GM21723 (cell line): ENCODE data around the gene CIAO2A.
"Not testable (repeated sequence)": the region's sequence is repeated elsewhere in the genome, so short reads cannot be mapped to it uniquely, and the experiment has no call there.

Source experiments
- ATAC-seq: cut with Tn5 transposase; IDR thresholded peaks from one replicate; pipeline ENCODE4 v1.9.1; 2021; ENCODE audit warnings: mild to moderate bottlenecking, moderate library complexity; ENCODE audit not compliant: unreplicated experiment

Gene CIAO2A

DNA sequence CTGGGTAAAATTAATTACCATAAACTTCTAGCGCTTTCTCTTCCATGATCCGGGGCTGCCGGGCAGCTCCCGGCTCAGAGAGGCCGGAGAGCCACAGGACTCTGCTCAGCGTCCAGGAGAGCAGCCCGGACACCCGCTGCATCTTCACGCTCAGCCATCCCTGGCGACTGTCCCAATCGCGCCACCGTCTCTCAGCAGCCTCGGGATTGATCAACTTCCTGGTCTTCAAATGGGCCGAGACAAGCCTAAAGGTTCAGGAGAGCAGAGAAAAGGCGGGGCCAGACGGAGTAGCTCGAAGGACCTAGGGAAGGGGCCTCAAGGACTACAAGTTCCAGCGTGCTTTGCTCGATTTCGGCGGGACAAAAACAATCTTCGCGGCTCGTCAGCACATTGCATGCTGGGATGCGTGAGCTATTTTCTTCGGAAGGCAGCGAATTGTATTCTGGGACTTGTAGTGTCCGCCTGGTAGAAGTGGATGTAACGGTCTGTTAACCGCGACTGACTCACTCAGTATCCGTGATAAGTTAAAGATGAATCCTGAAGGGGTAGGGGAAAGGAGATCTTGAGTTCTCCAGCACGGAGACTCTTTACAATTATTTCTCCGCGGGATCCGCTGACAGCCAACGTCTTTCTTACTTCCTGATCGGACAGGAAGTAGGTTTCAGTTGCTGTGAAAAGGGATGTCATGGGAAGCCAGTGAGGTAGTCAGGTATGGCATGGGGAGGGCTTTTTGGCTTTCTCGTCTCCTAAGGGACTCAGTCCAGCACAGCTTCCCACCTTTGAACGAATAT lies at the start of gene CIAO2A:
TSS of gene CIAO2A (minus strand) at position 212 of the 791 bp plus-strand sequence. CDS start at position 142, 70 bp downstream.
- ATAC-seq, result peak; percentile 68

GRCh38 chr15:64143276-64143675 lies 49.6 kb upstream of the CIAO2A start:
- ATAC-seq, result no peak

- no peak for ATAC-seq
Observed at GRCh38 chr15:64141798-64142512, 48.3 kb upstream of the CIAO2A start.

DNA sequence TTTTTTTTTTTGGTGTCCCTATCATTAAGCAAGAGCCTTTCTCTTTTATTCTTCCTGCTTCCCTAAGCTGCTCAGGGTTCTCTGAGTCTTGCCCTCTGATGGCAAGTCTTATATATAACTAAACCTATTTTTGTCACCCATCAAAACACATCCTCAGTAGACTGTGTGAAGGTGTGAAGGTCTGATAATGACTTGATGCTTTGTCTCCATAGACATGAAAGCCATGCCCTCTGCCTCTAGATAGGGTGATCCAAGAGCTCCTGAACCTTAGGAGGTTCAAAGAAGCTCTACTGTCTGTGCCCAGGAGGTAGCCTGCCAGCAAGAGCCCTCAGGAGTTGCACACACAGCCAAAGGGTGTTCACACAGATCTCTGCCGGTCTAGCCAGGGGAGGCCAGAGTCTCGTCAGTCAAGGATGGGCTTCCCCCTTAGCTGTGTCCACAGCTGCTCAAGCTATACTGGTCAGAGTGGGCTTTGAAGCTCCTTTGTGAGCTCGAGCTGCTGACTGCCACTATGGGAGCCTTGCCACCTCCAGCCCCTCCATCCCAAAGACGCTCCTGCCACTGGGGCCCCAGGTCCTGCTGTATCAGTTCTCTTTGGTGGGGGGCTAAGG lies 44.8 kb upstream of the CIAO2A start:
- no peak for ATAC-seq

DNA sequence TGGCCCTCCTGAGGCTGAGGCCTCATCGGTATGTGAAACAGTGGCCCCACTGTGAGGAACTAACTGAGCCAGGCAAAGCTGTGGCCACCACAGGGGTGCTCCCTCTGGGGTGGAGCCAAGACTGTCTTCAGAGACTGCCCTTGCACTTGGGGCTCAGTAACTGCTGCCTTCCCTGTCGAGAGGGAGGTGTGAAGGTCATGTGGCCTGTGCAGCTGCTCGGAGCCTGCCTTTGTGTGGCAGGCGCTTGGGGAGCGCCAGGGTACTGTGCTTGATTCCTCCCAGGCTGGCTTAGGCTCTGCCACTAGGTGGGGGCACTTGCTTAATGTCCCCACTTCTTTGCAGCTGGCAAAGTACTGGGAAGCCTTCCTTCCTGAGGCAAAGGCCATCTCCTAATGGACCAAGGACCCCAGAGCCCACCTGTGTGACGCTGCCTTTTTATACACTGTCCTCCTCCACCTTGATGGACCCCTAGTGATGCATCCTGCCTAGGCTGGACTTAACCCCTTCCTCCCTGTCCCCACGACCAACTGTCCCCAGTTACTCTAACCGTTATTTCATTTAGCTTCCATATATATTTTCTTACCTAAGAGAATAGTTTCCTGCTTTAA lies 43.7 kb upstream of the CIAO2A start:
- ATAC-seq, result no peak

GRCh38 chr15:64136347-64136746 lies 42.7 kb upstream of the CIAO2A start:
- no peak for ATAC-seq

GRCh38 chr15:64134345-64134829 lies 40.7 kb upstream of the CIAO2A start:
- ATAC-seq, result no peak

DNA sequence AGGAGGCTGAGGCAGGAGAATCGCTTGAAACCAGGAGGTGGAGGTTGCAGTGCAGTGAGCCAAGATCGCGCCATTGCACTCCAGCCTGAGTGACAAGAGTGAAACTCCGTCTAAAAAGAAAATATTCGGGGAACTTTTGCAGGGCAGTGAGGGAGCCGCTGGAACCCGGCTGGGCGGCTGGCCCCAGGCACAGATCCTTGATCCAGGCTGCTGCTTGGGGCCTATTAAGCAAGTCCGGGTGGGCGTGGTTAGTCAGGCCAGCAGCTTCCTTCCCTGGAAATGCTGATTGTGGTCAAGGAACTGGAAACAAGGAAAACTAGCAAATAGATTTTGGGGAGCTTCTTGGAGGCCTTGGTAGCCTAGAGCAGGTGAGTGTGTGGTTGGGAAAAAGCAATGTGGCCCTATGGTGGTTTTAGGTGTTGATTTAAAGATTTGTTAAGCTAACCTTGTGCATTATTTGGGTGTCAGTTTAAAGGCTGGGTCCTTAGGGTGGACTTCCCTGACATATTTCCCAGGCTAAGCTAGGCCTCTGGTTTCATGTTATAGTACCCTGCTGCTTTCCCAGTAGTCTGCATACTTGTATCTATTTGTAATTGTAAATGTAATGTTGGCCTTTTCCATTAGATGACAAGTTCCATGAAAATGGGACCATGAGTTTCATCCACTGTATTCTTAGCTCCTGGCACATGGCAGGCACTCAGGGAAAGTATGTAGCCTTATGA lies 40.1 kb upstream of the CIAO2A start:
- no peak for ATAC-seq

- ATAC-seq, result no peak
Observed at GRCh38 chr15:64132217-64132616, 38.6 kb upstream of the CIAO2A start.

DNA sequence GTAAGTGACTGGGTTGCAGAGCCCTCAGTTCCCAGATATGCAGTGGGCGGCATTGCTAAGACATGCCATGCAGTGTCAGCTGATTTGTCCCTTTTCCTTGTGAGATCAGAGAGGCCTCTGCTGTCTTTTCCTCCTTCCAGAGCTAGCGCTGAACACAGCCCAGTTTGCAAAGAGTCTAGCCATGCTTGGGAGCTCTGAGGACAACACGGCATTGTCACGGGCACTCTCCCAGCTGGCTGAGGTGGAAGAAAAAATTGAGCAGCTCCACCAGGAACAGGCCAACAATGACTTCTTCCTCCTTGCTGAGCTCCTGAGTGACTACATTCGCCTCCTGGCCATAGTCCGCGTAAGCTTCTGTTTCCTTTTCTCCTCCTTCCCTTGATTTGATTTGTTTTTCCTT lies 37.9 kb upstream of the CIAO2A start:
- no peak for ATAC-seq

DNA sequence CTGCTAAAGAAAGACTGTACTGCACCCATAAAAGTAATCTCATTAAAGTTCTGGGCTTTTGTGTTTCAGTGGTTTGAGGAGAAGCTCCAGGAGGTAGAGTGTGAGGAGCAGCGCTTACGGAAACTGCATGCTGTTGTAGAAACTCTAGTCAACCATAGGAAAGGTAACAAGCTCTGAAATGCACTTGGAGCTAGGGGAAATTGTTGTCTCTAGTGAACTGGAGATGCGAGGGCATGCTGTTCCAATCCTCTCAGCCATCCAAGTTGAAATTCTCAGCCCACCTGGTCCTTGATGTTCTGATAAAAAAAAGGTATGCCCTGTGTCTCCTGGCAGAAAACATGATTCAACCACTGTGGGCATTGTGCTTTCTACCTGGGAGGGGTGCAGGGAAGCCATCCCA lies 36.5 kb upstream of the CIAO2A start:
- no peak for ATAC-seq

GRCh38 chr15:64127521-64128270 lies 34.1 kb upstream of the CIAO2A start:
- no peak for ATAC-seq

DNA sequence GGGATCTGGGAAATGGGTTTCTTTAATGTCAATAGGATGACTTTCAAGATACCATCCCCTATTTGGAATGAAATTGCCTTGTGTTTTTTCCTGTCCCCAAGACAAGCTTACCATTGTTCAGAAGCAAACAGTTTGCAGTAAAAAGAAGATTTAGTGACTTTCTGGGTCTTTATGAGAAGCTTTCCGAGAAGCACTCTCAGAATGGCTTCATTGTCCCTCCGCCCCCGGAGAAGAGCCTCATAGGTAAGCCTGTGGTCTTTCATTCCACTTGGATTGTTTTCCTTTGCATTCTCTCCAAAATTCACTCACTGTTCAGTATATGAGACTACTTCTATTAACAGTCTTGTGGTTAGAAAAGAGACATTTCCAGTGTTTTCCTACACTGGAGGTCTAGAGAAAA lies 32.3 kb upstream of the CIAO2A start:
- ATAC-seq, result no peak

GRCh38 chr15:64122936-64123351 lies 29.3 kb upstream of the CIAO2A start:
- no peak for ATAC-seq

DNA sequence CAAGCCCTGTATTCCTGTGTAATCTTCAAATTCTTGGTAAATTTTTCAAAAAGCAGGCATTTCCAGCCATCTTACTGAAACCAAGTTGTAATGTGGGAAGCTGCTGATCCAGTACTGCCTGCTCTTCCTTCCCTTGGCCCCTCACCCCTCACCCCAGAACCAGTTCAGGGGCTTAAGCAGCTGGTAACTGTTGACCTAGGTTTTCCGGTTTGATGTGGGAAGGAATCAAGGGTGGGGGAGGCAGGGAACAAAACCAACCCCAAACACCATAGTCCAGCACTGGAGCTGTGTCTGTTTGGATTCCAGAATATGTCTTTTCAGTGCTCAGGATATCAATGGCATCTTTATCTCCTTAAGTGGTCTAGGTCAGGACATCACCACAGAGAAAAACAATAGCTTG lies 28.8 kb upstream of the CIAO2A start:
- no peak for ATAC-seq

DNA sequence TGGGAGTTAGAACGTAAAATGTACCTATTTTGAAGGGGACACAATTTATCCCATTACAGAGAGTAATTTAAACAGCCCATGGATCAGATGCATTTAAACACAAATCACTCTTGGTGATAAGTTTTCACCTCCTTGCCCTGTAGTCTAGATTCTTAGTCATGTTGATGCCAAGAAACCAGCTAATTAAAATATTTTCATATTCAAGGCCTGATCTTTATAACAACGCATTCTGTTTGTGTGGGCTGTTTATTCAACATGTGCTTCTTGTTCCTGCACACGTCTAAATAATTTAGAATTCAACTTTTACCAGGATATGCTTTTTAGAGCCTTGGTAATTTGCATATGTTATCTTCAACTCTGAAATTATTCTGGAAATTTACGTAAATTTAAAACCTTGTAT lies 28.0 kb upstream of the CIAO2A start:
- no peak for ATAC-seq

DNA sequence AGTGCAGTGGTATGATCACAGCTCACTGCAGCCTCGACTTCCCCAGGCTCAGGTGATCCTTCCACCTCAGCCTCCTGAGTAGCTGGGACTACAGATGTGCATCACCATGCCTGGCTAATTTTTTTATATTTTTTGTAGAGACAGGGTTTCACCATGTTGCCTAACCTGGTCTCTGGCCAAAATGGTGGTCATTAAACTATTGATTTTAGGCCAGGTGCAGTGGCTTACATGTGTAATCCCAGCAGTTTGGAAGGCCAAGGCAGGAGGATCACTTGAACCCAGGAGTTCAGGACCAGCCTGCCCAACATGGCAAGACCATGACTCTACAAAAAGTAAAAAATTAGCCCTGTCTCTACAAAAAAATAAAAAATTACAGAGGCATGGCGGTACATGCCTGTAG lies 26.7 kb upstream of the CIAO2A start:
- not testable (repeated sequence) for ATAC-seq

- ATAC-seq, result no peak
Observed at GRCh38 chr15:64117759-64118487, 24.3 kb upstream of the CIAO2A start.

GRCh38 chr15:64112904-64113303 lies 19.3 kb upstream of the CIAO2A start:
- no peak for ATAC-seq
